OCI-M1 (cell line): ENCODE data around the gene SLFN12.
"Not testable (repeated sequence)": the region's sequence is repeated elsewhere in the genome, so short reads cannot be mapped to it uniquely, and the experiment has no call there.

Experiments used
- DNase-seq: peaks from one replicate; lab custom pipeline; 2025; lab: John Stamatoyannopoulos, UW

SLFN12 gene

DNA sequence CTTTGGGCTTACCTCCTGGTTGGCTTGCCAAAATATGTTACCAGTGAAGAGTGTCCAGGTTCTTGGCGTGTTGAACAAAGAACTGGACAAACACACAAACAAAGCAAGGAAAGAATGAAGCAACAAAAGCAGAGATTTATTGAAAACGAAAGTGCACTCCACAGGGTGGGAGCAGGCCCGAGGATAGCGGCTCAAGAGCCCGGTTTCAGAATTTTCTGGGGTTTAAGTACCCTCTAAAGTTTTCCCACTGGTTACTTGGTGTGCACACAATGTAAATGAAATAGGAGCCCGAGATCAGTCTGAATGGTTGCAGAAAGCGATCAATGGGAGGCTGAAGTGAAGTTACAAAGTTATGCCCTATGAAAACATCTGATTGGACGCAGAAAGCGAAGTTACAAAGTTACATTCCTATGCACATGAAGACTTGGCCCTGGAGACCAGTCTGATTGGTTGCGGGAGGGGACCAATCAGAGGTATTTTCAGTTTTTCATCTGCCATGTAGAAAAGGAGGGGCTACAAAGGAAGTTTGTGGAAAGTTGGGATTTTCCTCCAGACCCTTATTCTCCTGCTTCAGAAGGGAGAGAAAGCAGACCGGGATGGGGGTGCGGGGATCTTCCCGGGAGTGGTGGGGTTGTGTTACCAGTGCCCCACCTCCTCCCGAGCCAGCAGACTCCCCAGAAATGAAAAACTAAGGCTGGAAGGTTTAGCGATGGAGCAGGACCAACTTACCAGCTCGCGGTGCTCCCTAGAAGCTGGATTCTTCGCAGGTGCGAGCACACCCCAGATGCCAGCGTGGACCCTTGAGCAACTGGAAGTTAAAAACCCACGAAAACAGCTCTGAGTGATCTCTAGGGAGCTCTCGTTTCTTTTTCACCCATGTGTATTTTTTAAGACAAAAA lies at the start of gene SLFN12:
Gene SLFN12 (minus strand): TSS at position 325 of the 899 bp plus-strand sequence. CDS start 9,472 bp downstream, outside the sequence.
- peak; percentile 92 for DNase-seq

DNA sequence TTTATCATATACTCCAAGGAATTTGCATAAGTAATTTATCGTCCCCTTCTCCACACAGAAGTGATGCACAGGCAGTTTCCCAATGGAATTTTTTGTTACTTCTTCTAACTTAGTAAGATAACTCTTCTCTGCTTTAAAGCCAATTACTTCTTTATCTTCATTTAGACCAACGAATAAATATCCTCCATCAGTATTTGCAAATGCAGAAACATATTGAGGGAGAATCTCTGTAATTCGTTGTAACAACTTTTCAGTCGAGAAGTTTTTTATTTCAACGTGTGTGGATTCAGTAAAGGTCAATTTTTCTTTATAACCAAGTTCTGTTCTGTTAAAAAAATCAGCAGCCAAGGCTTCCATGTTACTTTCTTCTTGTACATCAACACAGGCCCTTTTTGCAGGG lies 47.0 kb upstream of the SLFN12 start:
- DNase-seq: no peak

- DNase-seq: no peak
These were observed 44.9 kb upstream of the SLFN12 start for GRCh38 chr17:35477248-35477647.

DNA sequence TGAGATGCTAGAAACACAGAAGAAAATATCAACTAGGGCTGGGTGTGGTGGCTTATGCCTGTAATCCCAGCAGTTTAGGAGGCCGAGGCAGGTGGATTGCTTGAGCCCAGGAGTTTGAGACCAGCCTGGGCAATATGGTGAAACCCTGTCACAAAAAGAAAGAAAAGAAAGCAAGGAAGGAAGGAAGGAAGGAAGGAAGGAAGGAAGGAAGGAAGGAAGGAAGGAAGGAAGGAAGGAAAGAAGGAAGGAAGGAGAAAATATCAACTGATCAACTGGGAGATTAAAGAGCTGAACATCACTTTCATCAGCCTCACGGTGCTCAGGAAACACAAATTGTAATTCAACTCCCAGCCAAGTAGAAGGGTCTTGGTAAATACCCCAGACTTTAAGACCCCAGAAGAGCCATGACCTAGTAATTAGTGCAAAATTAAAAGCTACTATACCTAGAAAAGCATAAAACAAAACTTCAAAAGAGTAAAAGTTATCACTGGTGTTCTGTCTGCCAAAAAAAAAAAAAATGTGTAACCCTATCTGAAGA lies 44.1 kb upstream of the SLFN12 start:
- no peak for DNase-seq

- DNase-seq: no peak
These were observed 36.2 kb upstream of the SLFN12 start for GRCh38 chr17:35468475-35468874.

- DNase-seq: no peak
These were observed 35.5 kb upstream of the SLFN12 start for GRCh38 chr17:35467824-35468223.

- DNase-seq: no peak
These were observed 28.1 kb upstream of the SLFN12 start for GRCh38 chr17:35460354-35460851.

- not testable (repeated sequence) for DNase-seq
These were observed 21.7 kb upstream of the SLFN12 start for GRCh38 chr17:35454035-35454434.

GRCh38 chr17:35453171-35453570 lies 20.9 kb upstream of the SLFN12 start:
- no peak for DNase-seq

GRCh38 chr17:35449371-35449931 lies 17.2 kb upstream of the SLFN12 start:
- no peak for DNase-seq

GRCh38 chr17:35448899-35449227 lies 16.6 kb upstream of the SLFN12 start:
- DNase-seq: no peak

DNA sequence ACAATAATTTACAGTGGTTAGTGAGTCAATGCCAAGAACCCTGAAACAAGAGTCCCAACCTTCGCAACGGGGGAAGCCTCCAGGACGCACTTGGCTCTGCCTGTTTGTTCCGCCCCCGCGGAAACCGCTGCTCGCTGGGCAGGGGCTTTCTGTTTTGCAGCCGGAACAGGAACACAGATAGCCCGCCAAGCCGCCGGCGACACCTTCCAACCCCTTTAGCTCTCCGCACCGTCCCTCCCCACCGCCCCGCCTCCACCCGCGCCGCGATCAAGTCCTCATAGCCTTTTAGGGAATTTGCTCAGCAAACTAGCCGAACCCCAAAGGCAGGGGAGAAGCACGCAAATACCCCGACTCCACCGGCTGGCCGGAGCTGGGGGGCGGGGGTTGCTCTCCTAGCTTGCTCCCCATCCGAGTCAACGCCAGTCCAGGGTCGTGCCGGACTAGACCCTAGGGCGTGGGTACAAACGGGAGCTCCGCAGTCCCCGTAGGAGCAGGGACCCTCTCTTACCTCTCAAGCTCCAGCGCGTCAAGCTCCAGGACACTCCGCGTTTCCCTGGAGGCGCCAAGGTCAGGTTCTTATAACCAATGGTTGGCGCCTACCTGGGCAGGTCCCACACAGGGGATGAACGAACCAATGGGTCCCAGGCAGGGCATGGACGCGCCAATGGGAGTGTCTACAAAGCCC lies 16.1 kb upstream of the SLFN12 start, which contains the start of gene SLFN13:
Gene SLFN13 (minus strand): TSS at position 553 of the 685 bp plus-strand sequence. CDS start 3,086 bp downstream, outside the sequence.
- peak; percentile 93 for DNase-seq

- peak; percentile 55 for DNase-seq
These were observed 15.2 kb upstream of the SLFN12 start for GRCh38 chr17:35447499-35447898.

GRCh38 chr17:35438433-35438832 lies 6.1 kb upstream of the SLFN12 start:
- DNase-seq: no peak

- peak; percentile 88 for DNase-seq
These were observed 985 bp upstream of the SLFN12 start for GRCh38 chr17:35433075-35433894.

DNA sequence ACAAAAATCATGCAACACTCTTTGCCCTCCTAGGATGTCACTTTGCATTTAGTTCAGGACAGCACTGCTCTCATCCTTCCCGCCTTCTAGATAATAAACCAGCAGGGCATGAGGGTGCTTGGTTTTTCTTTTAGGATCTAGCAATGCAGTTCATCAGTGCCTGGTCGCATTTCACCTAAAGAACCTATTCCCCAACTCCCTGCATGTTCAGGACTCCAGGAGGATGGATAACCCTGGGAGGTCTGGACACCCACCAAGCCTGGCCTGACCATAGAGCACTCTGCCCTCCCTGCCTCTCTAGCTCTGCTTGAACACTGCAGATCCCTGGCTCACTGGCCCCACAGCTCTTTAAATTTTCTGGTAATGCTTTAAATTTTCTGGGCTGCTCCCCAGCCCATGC lies 2.6 kb downstream of the SLFN12 start:
- no peak for DNase-seq

DNA sequence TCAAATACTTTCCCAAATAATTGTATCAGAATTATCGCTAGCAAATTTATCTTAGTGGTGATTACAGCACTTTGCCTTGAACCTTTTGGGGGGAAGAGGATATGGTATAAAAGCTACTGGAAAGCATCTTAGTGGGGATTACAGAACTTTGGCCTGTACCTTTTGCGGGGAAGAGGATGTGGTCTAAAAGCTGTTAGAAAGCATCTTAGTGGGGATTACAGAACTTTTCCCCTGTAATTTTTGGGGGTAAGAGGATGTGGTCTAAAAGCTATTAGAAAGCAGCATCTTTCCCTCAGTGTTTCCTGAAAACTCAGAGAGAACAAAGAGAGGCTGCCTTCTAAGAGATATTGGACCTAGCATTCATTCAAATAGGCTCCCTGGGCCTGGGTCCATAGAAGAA lies 4.1 kb downstream of the SLFN12 start:
- no peak for DNase-seq

- no peak for DNase-seq
These were observed 8.5 kb downstream of the SLFN12 start for GRCh38 chr17:35423761-35424160.

DNA sequence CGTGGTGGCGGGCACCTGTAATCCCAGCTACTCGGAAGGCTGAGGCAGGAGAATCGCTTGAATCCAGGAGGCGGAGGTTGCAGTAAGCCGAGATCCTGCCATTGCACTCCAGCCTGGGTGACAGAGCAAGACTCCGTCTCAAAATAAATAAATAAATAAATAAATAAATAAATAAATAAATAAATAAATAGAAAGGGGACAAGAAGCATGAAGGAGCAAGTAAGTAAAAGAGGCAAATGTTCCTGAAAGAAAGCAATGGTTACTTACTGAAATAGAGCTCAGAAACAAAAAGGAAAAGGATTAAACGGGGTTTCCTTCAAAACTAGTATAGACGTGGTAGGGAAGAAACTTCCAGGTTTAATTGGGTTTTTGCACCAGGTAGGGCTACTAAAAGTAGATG lies 11.2 kb downstream of the SLFN12 start:
- DNase-seq: not testable (repeated sequence)

DNA sequence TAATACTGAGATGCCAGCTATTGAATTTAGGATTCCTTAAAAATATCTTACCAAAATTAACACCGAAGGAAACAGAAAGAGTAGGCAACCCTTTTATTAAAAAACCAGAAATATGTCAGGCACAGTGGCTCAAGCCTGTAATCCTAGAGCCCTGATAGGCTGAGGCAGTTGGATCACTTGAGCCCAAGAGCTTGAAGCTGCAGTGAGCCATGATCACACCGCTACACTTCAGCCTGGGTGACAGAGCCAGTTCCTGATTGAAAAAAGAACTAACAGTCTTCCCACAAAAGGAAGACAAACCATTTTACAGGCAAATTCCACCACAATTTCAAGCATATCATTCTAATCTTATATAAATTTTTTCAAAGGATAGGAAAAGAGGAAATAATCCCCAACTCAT lies 15.6 kb downstream of the SLFN12 start:
- no peak for DNase-seq

DNA sequence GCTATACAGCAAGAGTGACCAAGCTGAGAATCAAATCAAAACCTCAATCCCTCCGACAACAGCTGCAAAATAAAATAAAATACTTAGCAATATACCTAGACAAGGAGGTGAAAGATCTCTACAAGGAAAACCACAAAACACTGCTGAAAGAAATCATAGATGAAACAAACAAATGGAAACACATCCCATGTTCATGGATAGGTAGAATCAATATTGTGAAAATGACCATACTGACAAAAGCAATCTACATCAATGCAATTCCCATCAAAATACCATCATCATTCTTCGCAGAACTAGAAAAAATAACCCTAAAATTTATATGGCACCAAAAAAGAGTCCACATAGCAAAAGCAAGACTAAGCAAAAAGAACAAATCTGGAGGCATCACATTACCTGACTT lies 17.6 kb downstream of the SLFN12 start:
- DNase-seq: not testable (repeated sequence)

GRCh38 chr17:35414247-35414646 lies 18.1 kb downstream of the SLFN12 start:
- no peak for DNase-seq
